ENCODE measurements around the gene RGS7. TPM values are rescaled to one million over a fixed set of nuclear protein-coding genes. Genes with fewer than 3 reads are reported as not detected.

The RGS7 gene
- total and polyA plus RNA-seq, 2 of the 8 experiments (the other 6 are each of a cell fraction or from before 2014, with no cell fraction given): 1.6 to 3.0 TPM

DNA sequence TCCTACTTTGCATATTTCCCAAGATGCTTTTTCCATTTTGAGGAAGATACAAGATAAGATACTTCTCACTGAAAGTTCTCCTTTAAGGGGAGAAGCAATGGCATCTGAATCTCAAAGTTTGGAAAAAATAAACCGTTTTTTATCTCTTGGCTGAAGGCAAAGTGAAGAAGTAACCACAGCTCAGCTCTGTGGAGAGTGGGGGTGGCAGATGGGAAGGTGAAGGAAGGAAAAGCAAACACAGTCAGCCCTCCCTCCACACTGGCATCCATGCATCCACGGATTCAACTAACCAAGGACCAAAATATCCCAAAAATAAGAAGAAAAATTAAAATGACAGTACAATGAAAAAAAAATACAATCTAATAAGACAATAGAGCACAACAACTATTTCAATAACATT is 211.1 kb downstream of the RGS7 start (continued):
- no peak for TF ChIP-seq JUN (IDR thresholded peaks at IDR 0.05; ENCODE audit: low read depth, low read length)
